Eye (tissue), 1 donor: ENCODE results near the gene ZRANB3.

ENCODE experiments used
- DNase-seq: peaks from one replicate; pipeline ENCODE4 v3.0.0-alpha.2; 2015

Gene ZRANB3

GRCh38 chr2:135246711-135247270 is 284.2 kb downstream of the ZRANB3 start:
- peak; percentile 84 for DNase-seq

GRCh38 chr2:135245071-135245470 is 285.9 kb downstream of the ZRANB3 start:
- peak; percentile 9 for DNase-seq

- DNase-seq, result no peak
Observed at GRCh38 chr2:135238651-135239050, 292.4 kb downstream of the ZRANB3 start.

- DNase-seq, result peak; percentile 16
Observed at GRCh38 chr2:135230150-135230549, 300.9 kb downstream of the ZRANB3 start.

GRCh38 chr2:135227386-135227785 is 303.6 kb downstream of the ZRANB3 start:
- DNase-seq, result no peak

GRCh38 chr2:135226961-135227360 is 304.1 kb downstream of the ZRANB3 start:
- DNase-seq, result no peak

- no peak for DNase-seq
Observed at GRCh38 chr2:135225781-135226180, 305.2 kb downstream of the ZRANB3 start.

- DNase-seq, result no peak
Observed at GRCh38 chr2:135219226-135219625, 311.8 kb downstream of the ZRANB3 start.

- DNase-seq, result no peak
Observed at GRCh38 chr2:135218426-135218825, 312.6 kb downstream of the ZRANB3 start.

GRCh38 chr2:135212757-135213156 is 318.3 kb downstream of the ZRANB3 start:
- DNase-seq, result no peak

GRCh38 chr2:135208016-135208415 is 323.0 kb downstream of the ZRANB3 start:
- no peak for DNase-seq

- no peak for DNase-seq
Observed at GRCh38 chr2:135203944-135204343, 327.1 kb downstream of the ZRANB3 start.

GRCh38 chr2:135202751-135203150 is 328.3 kb downstream of the ZRANB3 start:
- no peak for DNase-seq

- DNase-seq, result no peak
Observed at GRCh38 chr2:135198481-135198880, 332.5 kb downstream of the ZRANB3 start.

- DNase-seq, result no peak
Observed at GRCh38 chr2:135190799-135191198, 340.2 kb downstream of the ZRANB3 start.

GRCh38 chr2:135189148-135189547 is 341.9 kb downstream of the ZRANB3 start:
- DNase-seq, result no peak

GRCh38 chr2:135187270-135187669 is 343.7 kb downstream of the ZRANB3 start:
- DNase-seq, result no peak

- DNase-seq, result no peak
Observed at GRCh38 chr2:135186054-135186453, 345.0 kb downstream of the ZRANB3 start.

GRCh38 chr2:135183822-135184221 is 347.2 kb downstream of the ZRANB3 start:
- DNase-seq, result peak; percentile 80

GRCh38 chr2:135182601-135183000 is 348.4 kb downstream of the ZRANB3 start:
- DNase-seq, result no peak

GRCh38 chr2:135182190-135182589 is 348.8 kb downstream of the ZRANB3 start:
- DNase-seq, result peak; percentile 44

GRCh38 chr2:135179689-135180088 is 351.3 kb downstream of the ZRANB3 start:
- DNase-seq, result no peak

GRCh38 chr2:135175177-135175576 is 355.8 kb downstream of the ZRANB3 start:
- no peak for DNase-seq

- DNase-seq, result no peak
Observed at GRCh38 chr2:135174810-135175093, 356.3 kb downstream of the ZRANB3 start.

GRCh38 chr2:135174049-135174809 is 356.8 kb downstream of the ZRANB3 start:
- DNase-seq, result no peak
